Mammary epithelial cell (primary cell): Measurements from ENCODE around the gene NMT1.

ENCODE experiments used
- CTCF ChIP-seq, 2 donors: IDR thresholded peaks in 1 of 2; conservative IDR thresholded peaks in 1 of 2; 2 replicates each; pipeline ENCODE4 v1.5.1; 2011 to 2012; ENCODE audit warnings: inconsistent platforms in 2 of 2, low read length in 2 of 2, mild to moderate bottlenecking in 2 of 2, control low read depth in 1 of 2, low read depth in 1 of 2; ENCODE audit not compliant: insufficient read depth in 1 of 2; ENCODE audit errors: extremely low read depth in 1 of 2
- EZH2 ChIP-seq: IDR thresholded peaks from 2 replicates; pipeline ENCODE4 v1.6.1; 2012; ENCODE audit warnings: low read length, inconsistent platforms, borderline replicate concordance

- TF ChIP-seq CTCF (conservative IDR thresholded peaks at IDR 0.05 in 1 of 2, IDR thresholded peaks at IDR 0.05 in 1 of 2; ENCODE audit: extremely low read depth in 1 of 2, insufficient read depth in 1 of 2, low read depth in 1 of 2, low read length in 2 of 2), result no peak
- no peak for TF ChIP-seq EZH2
Measured at GRCh38 chr17:45123076-45123770, 62.1 kb downstream of the NMT1 start.
